HepG2 (cell line): ENCODE measurements around the gene PNRC1. TPM values are rescaled to one million over a fixed set of nuclear protein-coding genes. Genes with fewer than 3 reads are reported as not detected.
A peak's percentile ranks its signal among the peaks of the same experiment; 100 is the strongest.

Source experiments
- FOXC1 ChIP-seq: sonication (generic); formaldehyde crosslinking; IDR thresholded peaks from 2 replicates; pipeline ENCODE4 v1.8.0; 2022; ENCODE audit warnings: mild to moderate bottlenecking, missing genetic modification reagents, borderline replicate concordance
- IRF9 ChIP-seq: sonication (generic); formaldehyde crosslinking; IDR thresholded peaks from 2 replicates; pipeline ENCODE4 v1.8.0; 2022; ENCODE audit warnings: missing genetic modification reagents, mild to moderate bottlenecking, borderline replicate concordance
- KDM2A ChIP-seq: sonication (generic); formaldehyde crosslinking; IDR thresholded peaks from 2 replicates; pipeline ENCODE4 v1.4.0; 2020; ENCODE audit warnings: low read depth, missing genetic modification reagents, borderline replicate concordance
- NONO ChIP-seq, 2 experiments: fragments of 450-650 bp in 1 of 2; sonication (generic) in 1 of 2; formaldehyde crosslinking in 1 of 2; IDR thresholded peaks in 1 of 2; conservative IDR thresholded peaks in 1 of 2; 2 replicates each; pipeline versions ENCODE4 v1.6.1 to v1.8.0; 2017 to 2022; ENCODE audit warnings: mild to moderate bottlenecking in 1 of 2, missing genetic modification reagents in 1 of 2, moderate library complexity in 1 of 2
- RARG ChIP-seq: sonication (generic); formaldehyde crosslinking; IDR thresholded peaks from 2 replicates; pipeline ENCODE4 v1.4.0; 2020; ENCODE audit warnings: low read depth, mild to moderate bottlenecking, missing genetic modification reagents
- RBFOX2 ChIP-seq: fragments of 200-400 bp; formaldehyde crosslinking; IDR thresholded peaks from 2 replicates; pipeline ENCODE4 v1.6.1; 2017; ENCODE audit warnings: low read depth, mild to moderate bottlenecking, low read length
- SALL2 ChIP-seq: sonication (generic); formaldehyde crosslinking; IDR thresholded peaks from 2 replicates; pipeline ENCODE4 v1.8.1; 2023; ENCODE audit warnings: mild to moderate bottlenecking, missing genetic modification reagents, inconsistent platforms
- SP4 ChIP-seq: sonication (generic); formaldehyde crosslinking; IDR thresholded peaks from 2 replicates; pipeline ENCODE4 v1.8.1; 2023; ENCODE audit warnings: mild to moderate bottlenecking, missing genetic modification reagents
- TAF1 ChIP-seq: sonication (generic); formaldehyde crosslinking; IDR thresholded peaks from 2 replicates; pipeline ENCODE4 v1.4.0; 2020; ENCODE audit warnings: missing genetic modification reagents
- YY1 ChIP-seq: IDR thresholded peaks from 2 replicates; pipeline ENCODE4 v1.6.1; 2011; ENCODE audit warnings: low read length, low read depth, moderate library complexity, mild to moderate bottlenecking; ENCODE audit not compliant: insufficient read depth, insufficient replicate concordance
- ZFX ChIP-seq: sonication (generic); formaldehyde crosslinking; IDR thresholded peaks from 2 replicates; pipeline ENCODE4 v1.4.0; 2020; ENCODE audit warnings: mild to moderate bottlenecking, low read depth, missing genetic modification reagents, moderate library complexity
- ZNF280B ChIP-seq: sonication (generic); formaldehyde crosslinking; IDR thresholded peaks from 2 replicates; pipeline ENCODE4 v1.5.0; 2020; ENCODE audit warnings: missing genetic modification reagents, mild to moderate bottlenecking, borderline replicate concordance
- ZNF296 ChIP-seq: sonication (generic); formaldehyde crosslinking; conservative IDR thresholded peaks from 2 replicates; pipeline ENCODE4 v1.5.0; 2020; ENCODE audit warnings: mild to moderate bottlenecking, missing genetic modification reagents
- ZNF331 ChIP-seq: sonication (generic); formaldehyde crosslinking; IDR thresholded peaks from 2 replicates; pipeline ENCODE4 v1.4.0; 2020; ENCODE audit warnings: missing genetic modification reagents
- ZNF446 ChIP-seq: sonication (generic); formaldehyde crosslinking; IDR thresholded peaks from 2 replicates; pipeline ENCODE4 v1.5.0; 2020; ENCODE audit warnings: mild to moderate bottlenecking, missing genetic modification reagents
- polyA plus RNA-seq, 8 experiments: library from polyadenylated mRNA; depleted of rRNA in 3 of 8; stranded (reverse) in 7 of 8; unstranded in 1 of 8; fragments of >200 nt; fragmentation: Illumina TruSeq in 4 of 8; extraction: Trizol in 4 of 8; gene quantifications; 2 replicates each; pipeline versions ENCODE4 v1.2.1 to v1.2.3, GENCODE V29; 2011 to 2016; ENCODE audit warnings: low read depth in 4 of 8, missing spikeins in 1 of 8, mixed read lengths in 1 of 8; ENCODE audit not compliant: insufficient read depth in 1 of 8
- total RNA-seq, 5 experiments: library from RNA; depleted of rRNA; stranded (reverse); fragments of >200 nt; fragmentation: Illumina TruSeq; extraction: Trizol; gene quantifications; 2 replicates each; pipeline ENCODE4 v1.2.3, GENCODE V29; 2016; ENCODE audit warnings: low read depth in 1 of 5
- TF ChIP-seq, protein P1 (sequence below): sonication (generic); formaldehyde crosslinking; IDR thresholded peaks from 2 replicates; pipeline ENCODE4 v1.4.0; 2020; ENCODE audit warnings: mild to moderate bottlenecking, missing genetic modification reagents

PNRC1 gene
- total and polyA plus RNA-seq, 2 of the 13 experiments (the other 11 are each of a cell fraction or from before 2014, with no cell fraction given) = 17.6 to 36.0 TPM

- TF ChIP-seq ZNF280B (CRISPR knock-in tag) (0 out of 2 replicates have a peak, but pooled peaks have one; percentile 25), ZNF296 (CRISPR knock-in tag) (no peak), NONO (IDR thresholded peaks at IDR 0.05) (no peak), NONO (CRISPR knock-in tag; conservative IDR thresholded peaks at IDR 0.05) (peak; percentile 50; the same call in 1 of the 2 replicates), RBFOX2 (peak; percentile 35; the same call in 1 of the 2 replicates), ZNF331 (CRISPR knock-in tag) (peak; percentile 37; the same call in 1 of the 2 replicates), TAF1 (peak; percentile 11; the same call in 1 of the 2 replicates), SALL2 (CRISPR knock-in tag) (0 out of 2 replicates have a peak, but pooled peaks have one; percentile 22), ZFX (CRISPR knock-in tag) (peak; percentile 59), RARG (no peak), SP4 (CRISPR knock-in tag) (0 out of 2 replicates have a peak, but pooled peaks have one; percentile 30), ZNF446 (CRISPR knock-in tag) (peak; percentile 59; the same call in 1 of the 2 replicates), KDM2A (0 out of 2 replicates have a peak, but pooled peaks have one; percentile 41), IRF9 (CRISPR knock-in tag) (no peak; the same call in 1 of the 2 replicates), FOXC1 (CRISPR knock-in tag) (0 out of 2 replicates have a peak, but pooled peaks have one; percentile 10), YY1 (peak; percentile 28)
- TF ChIP-seq, protein P1, sequence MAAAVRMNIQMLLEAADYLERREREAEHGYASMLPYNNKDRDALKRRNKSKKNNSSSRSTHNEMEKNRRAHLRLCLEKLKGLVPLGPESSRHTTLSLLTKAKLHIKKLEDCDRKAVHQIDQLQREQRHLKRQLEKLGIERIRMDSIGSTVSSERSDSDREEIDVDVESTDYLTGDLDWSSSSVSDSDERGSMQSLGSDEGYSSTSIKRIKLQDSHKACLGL (CRISPR knock-in tag) = 0 out of 2 replicates have a peak, but pooled peaks have one; percentile 21
These were observed 36.9 kb downstream of the PNRC1 start, which contains the start of gene SRSF12 (continued) for GRCh38 chr6:89117211-89118108.
